Fibroblast of pulmonary artery (primary cell): ENCODE data around the gene CD2AP.
A peak's percentile ranks its signal among the peaks of the same experiment; 100 is the strongest.
"Not testable (repeated sequence)": the region's sequence is repeated elsewhere in the genome, so short reads cannot be mapped to it uniquely, and the experiment has no call there.

Source experiments
- DNase-seq: peaks from one replicate; pipeline ENCODE4 v3.0.0-alpha.2; 2010; ENCODE audit warnings: low read depth
- H3K4me3 ChIP-seq: replicated peaks from 2 replicates; pipeline ENCODE4 v1.5.1; 2011; ENCODE audit warnings: low read depth, mild to moderate bottlenecking, control low read depth, low read length, moderate library complexity
- CTCF ChIP-seq: IDR thresholded peaks from 2 replicates; pipeline ENCODE4 v1.5.1; 2011; ENCODE audit warnings: mild to moderate bottlenecking, control low read depth, low read length, inconsistent platforms; ENCODE audit errors: missing control alignments

Gene CD2AP

GRCh38 chr6:47563162-47563561, 85.6 kb downstream of the CD2AP start:
- no peak for TF ChIP-seq CTCF
- no peak overlapping the region for H3K4me3 ChIP-seq
- no peak for DNase-seq

- H3K4me3 ChIP-seq, DNase-seq: not testable (repeated sequence)
These were observed 89.0 kb downstream of the CD2AP start for GRCh38 chr6:47566602-47567001.

- DNase-seq = no peak
- H3K4me3 ChIP-seq = no peak overlapping the region
- TF ChIP-seq CTCF = no peak
These were observed 90.0 kb downstream of the CD2AP start for GRCh38 chr6:47567586-47567985.

DNA sequence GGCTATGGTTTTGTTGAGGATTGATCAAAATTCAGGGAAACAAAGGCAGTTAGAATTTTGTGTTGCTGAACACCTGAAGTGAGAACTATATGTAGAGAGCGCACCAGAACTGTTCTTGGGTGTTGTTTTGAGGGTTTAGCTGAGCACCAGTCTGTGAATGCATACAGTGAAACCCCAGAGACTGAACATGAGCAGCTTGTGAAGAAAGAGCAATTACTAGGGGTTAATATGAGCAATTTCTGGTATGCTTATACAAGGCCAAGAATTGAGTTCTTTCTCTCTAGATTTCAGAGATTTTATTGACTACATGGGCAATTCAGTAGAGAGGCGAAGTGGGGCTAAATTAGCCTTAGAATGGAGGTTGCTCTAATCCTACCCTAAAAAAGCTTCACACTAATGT, 93.9 kb downstream of the CD2AP start:
- TF ChIP-seq CTCF = no peak
- peak; percentile 1 for DNase-seq
- no peak overlapping the region for H3K4me3 ChIP-seq

DNA sequence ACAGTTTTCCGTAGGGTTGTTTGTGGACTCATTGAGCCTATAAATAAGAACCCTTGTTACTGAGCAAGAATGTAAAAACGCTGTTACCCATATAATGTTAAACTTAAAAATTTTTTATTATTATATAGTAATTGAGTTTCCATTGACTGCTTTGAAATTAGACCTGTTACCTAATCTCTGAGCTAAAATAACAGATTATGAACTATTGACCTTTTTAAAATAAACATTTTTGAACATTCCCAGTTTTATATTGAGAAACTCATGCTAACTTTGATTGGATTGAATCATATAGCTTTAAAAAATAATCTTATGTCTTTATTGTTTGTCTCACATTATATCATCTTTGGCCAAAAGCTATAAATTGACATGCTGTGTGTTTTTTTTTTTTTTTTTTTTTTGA, 95.5 kb downstream of the CD2AP start:
- no peak for DNase-seq
- no peak overlapping the region for H3K4me3 ChIP-seq
- no peak for TF ChIP-seq CTCF

DNA sequence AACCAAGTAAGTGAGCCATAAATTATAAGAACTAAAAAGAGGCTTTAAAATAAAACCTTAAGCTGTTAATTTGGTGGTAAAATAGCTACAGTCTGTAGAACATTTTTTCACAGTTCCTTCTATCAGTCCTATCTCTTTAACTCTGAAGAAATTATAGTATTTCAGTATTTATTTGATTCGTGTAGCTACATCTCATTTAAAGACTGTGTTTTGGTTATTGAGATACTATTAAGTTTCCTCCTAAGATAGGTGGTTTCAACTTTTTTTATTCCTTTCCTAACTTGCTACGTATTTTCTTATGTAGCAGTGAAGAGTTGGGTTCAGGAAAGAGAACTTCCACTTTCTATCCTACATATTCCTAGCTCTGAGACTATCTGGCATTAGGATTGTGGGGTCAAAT, 97.2 kb downstream of the CD2AP start:
- DNase-seq = no peak
- no peak overlapping the region for H3K4me3 ChIP-seq
- TF ChIP-seq CTCF = no peak

DNA sequence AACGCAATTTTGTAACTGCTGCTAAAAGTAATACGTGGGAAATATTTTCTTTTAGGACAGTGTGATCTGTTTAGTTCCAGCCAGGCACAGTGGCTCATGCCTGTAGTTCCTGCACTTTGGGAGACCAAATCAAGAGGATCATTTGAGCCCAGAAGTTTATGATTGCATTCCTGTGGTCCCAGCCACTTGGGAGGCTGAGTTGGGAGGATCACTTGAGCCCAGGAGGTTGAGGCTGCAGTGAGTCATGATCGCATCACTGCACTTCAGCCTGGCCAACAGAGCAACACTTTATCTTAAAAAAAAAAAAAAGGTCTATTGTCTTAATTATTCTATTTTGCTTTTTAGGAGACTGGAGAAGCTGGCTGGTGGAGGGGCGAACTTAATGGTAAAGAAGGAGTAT, 101.5 kb downstream of the CD2AP start:
- TF ChIP-seq CTCF = no peak
- H3K4me3 ChIP-seq = no peak overlapping the region
- no peak for DNase-seq

DNA sequence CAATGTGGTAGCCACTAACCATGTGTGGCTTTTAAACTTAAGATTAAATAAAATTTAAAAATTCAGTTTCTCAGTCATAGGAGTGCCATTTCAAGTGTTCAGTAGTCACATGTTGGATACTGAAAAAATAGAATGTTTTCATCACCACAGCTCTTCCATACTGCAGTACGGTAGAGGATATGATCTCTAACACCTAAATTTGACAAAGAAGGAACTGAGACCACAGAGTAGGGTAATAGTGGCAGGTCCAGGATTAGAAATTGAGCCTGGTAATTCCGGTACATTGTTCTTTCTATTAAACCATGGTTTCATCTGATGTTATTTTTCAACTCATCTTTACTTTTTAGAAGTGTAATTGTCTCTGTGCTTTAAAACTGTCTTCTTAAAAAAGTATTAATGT, 104.0 kb downstream of the CD2AP start:
- TF ChIP-seq CTCF = no peak

More for the DNA sequence above, 104.0 kb downstream of the CD2AP start:
- H3K4me3 ChIP-seq = no peak overlapping the region
- no peak for DNase-seq
